CD4-positive, alpha-beta T cell treated with Interleukin-6 at 100 ng/mL for 8 hours (primary cell): ENCODE data around the gene TAF4.

ENCODE experiments used
- DNase-seq: peaks from one replicate; pipeline ENCODE4 v3.0.0-alpha.2; 2020; ENCODE audit warnings: mixed read lengths, low spot score

The TAF4 gene

GRCh38 chr20:62042025-62042820, 23.5 kb downstream of the TAF4 start:
- DNase-seq = no peak

- no peak for DNase-seq
Measured at GRCh38 chr20:62040933-62041332, 24.7 kb downstream of the TAF4 start.

- DNase-seq = no peak
Measured at GRCh38 chr20:62040381-62040922, 25.2 kb downstream of the TAF4 start.

GRCh38 chr20:62039738-62040137, 25.9 kb downstream of the TAF4 start:
- DNase-seq = no peak

GRCh38 chr20:62032609-62033368, 32.9 kb downstream of the TAF4 start:
- DNase-seq = no peak

GRCh38 chr20:62031462-62032092, 34.1 kb downstream of the TAF4 start:
- no peak for DNase-seq

GRCh38 chr20:62030834-62031434, 34.7 kb downstream of the TAF4 start:
- peak; percentile 60 for DNase-seq

- DNase-seq = no peak
Measured at GRCh38 chr20:62030357-62030756, 35.3 kb downstream of the TAF4 start.

- DNase-seq = no peak
Measured at GRCh38 chr20:62029949-62030348, 35.7 kb downstream of the TAF4 start.

GRCh38 chr20:62029296-62029695, 36.4 kb downstream of the TAF4 start:
- DNase-seq = no peak

- no peak for DNase-seq
Measured at GRCh38 chr20:62028384-62028783, 37.3 kb downstream of the TAF4 start.

- no peak for DNase-seq
Measured at GRCh38 chr20:62027698-62028321, 37.9 kb downstream of the TAF4 start.

- DNase-seq = no peak
Measured at GRCh38 chr20:62027116-62027515, 38.6 kb downstream of the TAF4 start.

- no peak for DNase-seq
Measured at GRCh38 chr20:62026564-62026856, 39.2 kb downstream of the TAF4 start.

GRCh38 chr20:62025832-62026563, 39.7 kb downstream of the TAF4 start:
- DNase-seq = peak; percentile 13

- DNase-seq = no peak
Measured at GRCh38 chr20:62025394-62025793, 40.3 kb downstream of the TAF4 start.

- DNase-seq = no peak
Measured at GRCh38 chr20:62023935-62024334, 41.7 kb downstream of the TAF4 start.

- no peak for DNase-seq
Measured at GRCh38 chr20:62022575-62023139, 43.0 kb downstream of the TAF4 start.

- no peak for DNase-seq
Measured at GRCh38 chr20:62021793-62022385, 43.8 kb downstream of the TAF4 start.

GRCh38 chr20:62020935-62021701, 44.6 kb downstream of the TAF4 start:
- no peak for DNase-seq
